ES-I3 (cell line): ENCODE measurements around the gene NCKAP5.

Source experiments
- H3K36me3 ChIP-seq: 2 replicates; pipeline ENCODE4 v1.6.1; 2013; ENCODE audit warnings: mild to moderate bottlenecking, low read length, control low read depth, moderate library complexity; ENCODE audit not compliant: insufficient read depth
- H3K4me1 ChIP-seq: 2 replicates; pipeline ENCODE4 v1.6.1; 2013; ENCODE audit warnings: mild to moderate bottlenecking, control low read depth, low read length; ENCODE audit not compliant: insufficient read depth
- H3K9ac ChIP-seq: 2 replicates; pipeline ENCODE4 v1.6.1; 2013; ENCODE audit warnings: low read depth, mild to moderate bottlenecking, low read length, moderate library complexity
- H3K9me3 ChIP-seq: 2 replicates; pipeline ENCODE4 v1.6.1; 2013; ENCODE audit warnings: mild to moderate bottlenecking, low read length, moderate library complexity; ENCODE audit not compliant: control insufficient read depth, insufficient read depth

Gene NCKAP5

GRCh38 chr2:133352719-133353118 lies 215.5 kb downstream of the NCKAP5 start:
- Histone ChIP-seq H3K9me3 (no peaks in the 10 kb centered on the region; the same call in 1 of the 2 replicates), H3K9ac (no peak overlapping the region), H3K36me3 (no peaks in the 10 kb centered on the region), H3K4me1 (no peaks in the 10 kb centered on the region)

- H3K9me3 ChIP-seq: no peaks in the 10 kb centered on the region
- H3K36me3 ChIP-seq: no peaks in the 10 kb centered on the region
- no peak overlapping the region for H3K9ac ChIP-seq
- H3K4me1 ChIP-seq: peaks cover 8% of the 10 kb centered on the region; the same call in 1 of the 2 replicates
These were observed 221.6 kb downstream of the NCKAP5 start for GRCh38 chr2:133346654-133347053.

GRCh38 chr2:133345638-133346037 lies 222.6 kb downstream of the NCKAP5 start:
- H3K4me1 ChIP-seq: peaks cover 8% of the 10 kb centered on the region; the same call in 1 of the 2 replicates
- H3K9ac ChIP-seq: no peak overlapping the region
- H3K9me3 ChIP-seq: no peaks in the 10 kb centered on the region
- no peaks in the 10 kb centered on the region for H3K36me3 ChIP-seq

- H3K4me1 ChIP-seq: peaks cover 8% of the 10 kb centered on the region; the same call in 1 of the 2 replicates
These were observed 223.4 kb downstream of the NCKAP5 start for GRCh38 chr2:133344849-133345248.

GRCh38 chr2:133343018-133343352 lies 225.3 kb downstream of the NCKAP5 start:
- Histone ChIP-seq H3K9ac (no peak overlapping the region), H3K9me3 (no peaks in the 10 kb centered on the region), H3K36me3 (no peaks in the 10 kb centered on the region), H3K4me1 (peaks cover 8% of the 10 kb centered on the region; the same call in 1 of the 2 replicates)

More at GRCh38 chr2:133344849-133345248, 223.4 kb downstream of the NCKAP5 start:
- Histone ChIP-seq H3K9me3 (no peaks in the 10 kb centered on the region), H3K36me3 (no peaks in the 10 kb centered on the region), H3K9ac (no peak overlapping the region)

GRCh38 chr2:133342286-133343017 lies 225.8 kb downstream of the NCKAP5 start:
- Histone ChIP-seq H3K9ac (no peak overlapping the region), H3K4me1 (peaks cover 8% of the 10 kb centered on the region; the same call in 1 of the 2 replicates), H3K9me3 (no peaks in the 10 kb centered on the region), H3K36me3 (no peaks in the 10 kb centered on the region)

- Histone ChIP-seq H3K9me3 (no peaks in the 10 kb centered on the region), H3K9ac (no peak overlapping the region), H3K36me3 (no peaks in the 10 kb centered on the region), H3K4me1 (peaks cover 8% of the 10 kb centered on the region; the same call in 1 of the 2 replicates)
These were observed 226.7 kb downstream of the NCKAP5 start for GRCh38 chr2:133341575-133341974.

GRCh38 chr2:133338224-133338623 lies 230.0 kb downstream of the NCKAP5 start:
- no peak overlapping the region for H3K9ac ChIP-seq
- H3K4me1 ChIP-seq: peaks cover 16% of the 10 kb centered on the region; the same call in 1 of the 2 replicates
- no peaks in the 10 kb centered on the region for H3K9me3 ChIP-seq
- H3K36me3 ChIP-seq: no peaks in the 10 kb centered on the region

- peaks cover 9% of the 10 kb centered on the region; the same call in 1 of the 2 replicates for H3K4me1 ChIP-seq
- no peak overlapping the region for H3K9ac ChIP-seq
- no peaks in the 10 kb centered on the region for H3K36me3 ChIP-seq
- H3K9me3 ChIP-seq: no peaks in the 10 kb centered on the region
These were observed 233.3 kb downstream of the NCKAP5 start for GRCh38 chr2:133334923-133335322.

- no peaks in the 10 kb centered on the region for H3K36me3 ChIP-seq
- no peaks in the 10 kb centered on the region for H3K9me3 ChIP-seq
- H3K4me1 ChIP-seq: peaks cover 9% of the 10 kb centered on the region; the same call in 1 of the 2 replicates
- H3K9ac ChIP-seq: no peak overlapping the region
These were observed 235.1 kb downstream of the NCKAP5 start for GRCh38 chr2:133333181-133333580.

GRCh38 chr2:133331436-133331835 lies 236.8 kb downstream of the NCKAP5 start:
- Histone ChIP-seq H3K9ac (no peak overlapping the region), H3K36me3 (no peaks in the 10 kb centered on the region), H3K9me3 (no peaks in the 10 kb centered on the region), H3K4me1 (peaks cover 14% of the 10 kb centered on the region; the same call in 1 of the 2 replicates)

- Histone ChIP-seq H3K9me3 (no peaks in the 10 kb centered on the region), H3K4me1 (peaks cover 5% of the 10 kb centered on the region; the same call in 1 of the 2 replicates), H3K36me3 (no peaks in the 10 kb centered on the region), H3K9ac (no peak overlapping the region)
These were observed 241.4 kb downstream of the NCKAP5 start for GRCh38 chr2:133326652-133327397.

- Histone ChIP-seq H3K9ac (no peak overlapping the region), H3K36me3 (no peaks in the 10 kb centered on the region), H3K9me3 (no peaks in the 10 kb centered on the region), H3K4me1 (peaks cover 5% of the 10 kb centered on the region; the same call in 1 of the 2 replicates)
These were observed 244.1 kb downstream of the NCKAP5 start for GRCh38 chr2:133324150-133324561.

GRCh38 chr2:133322909-133323308 lies 245.4 kb downstream of the NCKAP5 start:
- Histone ChIP-seq H3K36me3 (no peaks in the 10 kb centered on the region), H3K9ac (no peak overlapping the region), H3K9me3 (no peaks in the 10 kb centered on the region), H3K4me1 (peaks cover 5% of the 10 kb centered on the region; the same call in 1 of the 2 replicates)

GRCh38 chr2:133317178-133317577 lies 251.1 kb downstream of the NCKAP5 start:
- no peaks in the 10 kb centered on the region for H3K9me3 ChIP-seq
- H3K4me1 ChIP-seq: no peaks in the 10 kb centered on the region
- no peaks in the 10 kb centered on the region for H3K36me3 ChIP-seq
- H3K9ac ChIP-seq: no peak overlapping the region
